Measurements from ENCODE around the gene ADD3.

Gene ADD3

GRCh38 chr10:110163192-110163773 lies 155.5 kb downstream of the ADD3 start:
- DNase-seq (ENCODE audit: low read depth in 2 of 2) = no peak
- TF ChIP-seq, protein P1, sequence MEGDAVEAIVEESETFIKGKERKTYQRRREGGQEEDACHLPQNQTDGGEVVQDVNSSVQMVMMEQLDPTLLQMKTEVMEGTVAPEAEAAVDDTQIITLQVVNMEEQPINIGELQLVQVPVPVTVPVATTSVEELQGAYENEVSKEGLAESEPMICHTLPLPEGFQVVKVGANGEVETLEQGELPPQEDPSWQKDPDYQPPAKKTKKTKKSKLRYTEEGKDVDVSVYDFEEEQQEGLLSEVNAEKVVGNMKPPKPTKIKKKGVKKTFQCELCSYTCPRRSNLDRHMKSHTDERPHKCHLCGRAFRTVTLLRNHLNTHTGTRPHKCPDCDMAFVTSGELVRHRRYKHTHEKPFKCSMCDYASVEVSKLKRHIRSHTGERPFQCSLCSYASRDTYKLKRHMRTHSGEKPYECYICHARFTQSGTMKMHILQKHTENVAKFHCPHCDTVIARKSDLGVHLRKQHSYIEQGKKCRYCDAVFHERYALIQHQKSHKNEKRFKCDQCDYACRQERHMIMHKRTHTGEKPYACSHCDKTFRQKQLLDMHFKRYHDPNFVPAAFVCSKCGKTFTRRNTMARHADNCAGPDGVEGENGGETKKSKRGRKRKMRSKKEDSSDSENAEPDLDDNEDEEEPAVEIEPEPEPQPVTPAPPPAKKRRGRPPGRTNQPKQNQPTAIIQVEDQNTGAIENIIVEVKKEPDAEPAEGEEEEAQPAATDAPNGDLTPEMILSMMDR (IDR thresholded peaks at IDR 0.05; ENCODE audit: low read depth, low read length) = no peak
- H3K4me3 ChIP-seq (replicated peaks in 1 of 2; ENCODE audit: low read depth in 2 of 2, low read length in 2 of 2) = no peak overlapping the region

DNA sequence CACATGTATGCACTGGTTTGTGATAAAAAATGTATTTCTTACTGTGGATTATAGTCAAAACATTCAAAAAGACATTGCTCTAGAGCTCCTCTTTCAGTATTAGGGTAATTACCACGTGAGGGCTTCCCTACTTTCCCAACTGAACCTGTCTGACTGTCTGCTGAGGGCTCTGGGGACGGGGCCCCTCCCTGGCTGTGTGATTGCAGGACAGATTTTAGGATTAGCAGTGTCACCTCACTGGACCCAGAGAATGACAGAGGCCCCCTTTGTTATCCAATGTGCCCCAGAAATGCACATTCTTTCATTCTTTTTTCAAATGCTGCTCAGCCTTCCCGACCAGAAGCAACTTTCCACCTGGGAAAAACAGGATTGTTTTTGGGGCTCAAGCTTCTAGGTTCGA lies 156.1 kb downstream of the ADD3 start:
- no peak overlapping the region for H3K4me3 ChIP-seq (replicated peaks in 1 of 2; ENCODE audit: low read depth in 2 of 2, low read length in 2 of 2)
- no peak for DNase-seq (ENCODE audit: low read depth in 2 of 2)
- TF ChIP-seq, protein P1 (IDR thresholded peaks at IDR 0.05; ENCODE audit: low read depth, low read length) = no peak

DNA sequence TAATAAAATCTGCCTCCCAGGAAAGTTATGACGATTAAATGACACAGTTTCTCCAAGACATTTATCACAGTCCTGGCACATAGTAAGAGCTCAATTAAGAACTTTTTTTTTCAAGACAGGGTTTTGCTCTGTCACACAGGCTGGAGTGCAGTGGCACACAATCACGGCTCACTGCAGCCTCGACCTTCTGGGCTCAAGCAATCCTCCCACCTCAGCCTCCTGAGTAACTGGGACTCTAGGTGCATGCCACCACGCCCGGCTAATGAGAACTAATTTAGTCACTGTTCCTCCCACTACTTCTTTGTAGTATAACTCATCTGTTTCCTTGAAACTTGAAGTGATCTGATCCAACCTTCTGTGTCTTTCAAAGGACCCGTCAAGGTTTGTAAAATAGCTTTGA lies 157.5 kb downstream of the ADD3 start:
- no peak overlapping the region for H3K4me3 ChIP-seq (replicated peaks in 1 of 2; ENCODE audit: low read depth in 2 of 2, low read length in 2 of 2)
- no peak for DNase-seq (ENCODE audit: low read depth in 2 of 2)
- TF ChIP-seq, protein P1 (IDR thresholded peaks at IDR 0.05; ENCODE audit: low read depth, low read length) = no peak

DNA sequence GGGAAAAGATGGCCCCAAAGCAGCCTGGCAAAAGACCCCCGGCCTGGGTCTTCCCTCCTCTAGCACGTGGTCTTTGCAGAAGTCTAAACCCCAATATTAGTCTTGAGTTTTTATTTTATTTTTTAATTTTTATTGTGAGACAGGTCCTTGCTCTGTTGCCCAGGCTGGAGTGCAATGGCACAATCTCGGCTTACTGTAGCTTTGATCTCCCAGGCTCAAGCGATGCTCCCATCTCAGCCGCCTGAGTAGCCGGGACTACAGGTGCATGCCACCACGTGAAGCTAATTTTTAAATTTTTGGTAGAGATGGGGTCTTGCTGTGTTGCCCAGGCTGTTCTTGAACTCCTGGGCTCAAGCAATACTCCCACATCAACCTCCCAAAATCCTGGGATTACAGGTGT lies 159.4 kb downstream of the ADD3 start:
- no peak overlapping the region for H3K4me3 ChIP-seq (replicated peaks in 1 of 2; ENCODE audit: low read depth in 2 of 2, low read length in 2 of 2)
- TF ChIP-seq, protein P1 (IDR thresholded peaks at IDR 0.05; ENCODE audit: low read depth, low read length) = no peak
- DNase-seq (ENCODE audit: low read depth in 2 of 2) = no peak

DNA sequence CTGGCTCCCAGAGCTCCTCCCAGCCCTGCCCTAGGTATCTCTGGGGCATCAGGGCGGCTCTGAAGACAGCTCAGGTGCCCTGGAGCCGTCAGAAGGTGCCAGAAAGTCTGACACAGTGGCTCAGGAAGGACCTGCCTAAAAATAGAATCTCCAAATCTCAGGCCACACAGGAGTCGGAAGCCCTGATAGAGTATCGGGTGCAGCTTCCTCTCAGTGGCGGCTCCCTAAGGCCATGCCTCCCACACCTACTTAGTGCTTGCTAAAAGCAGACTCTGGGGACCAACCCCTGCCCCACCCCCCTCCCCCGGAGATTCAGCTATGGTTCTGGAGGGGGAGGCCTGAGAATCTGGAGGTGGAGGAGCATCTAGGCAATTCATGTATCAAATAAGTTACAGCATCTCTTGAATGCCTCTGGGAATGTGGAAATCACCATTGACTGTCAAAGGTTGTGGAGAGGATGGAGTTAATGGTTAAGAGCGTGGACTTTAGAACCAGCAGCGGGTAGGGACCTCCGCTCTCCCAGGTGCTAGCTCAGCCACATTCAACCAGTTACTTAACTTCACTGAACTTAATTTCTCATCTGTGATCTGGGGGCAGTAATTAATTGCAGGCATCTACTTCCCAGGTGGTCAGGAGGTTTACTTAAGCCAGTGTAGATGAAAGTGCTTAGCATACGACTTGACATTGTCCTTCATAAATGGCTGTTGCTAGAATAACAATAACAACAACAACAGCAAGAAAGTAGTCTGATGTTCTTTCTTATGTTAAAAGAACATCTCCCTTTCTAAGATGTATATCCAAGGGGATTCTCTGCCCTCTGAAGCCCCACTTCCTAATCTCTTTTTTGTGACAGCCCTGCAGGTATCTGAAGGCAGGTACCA lies 161.1 kb downstream of the ADD3 start:
- DNase-seq (ENCODE audit: low read depth in 2 of 2) = no peak
- TF ChIP-seq, protein P1 (IDR thresholded peaks at IDR 0.05; ENCODE audit: low read depth, low read length) = no peak

DNA sequence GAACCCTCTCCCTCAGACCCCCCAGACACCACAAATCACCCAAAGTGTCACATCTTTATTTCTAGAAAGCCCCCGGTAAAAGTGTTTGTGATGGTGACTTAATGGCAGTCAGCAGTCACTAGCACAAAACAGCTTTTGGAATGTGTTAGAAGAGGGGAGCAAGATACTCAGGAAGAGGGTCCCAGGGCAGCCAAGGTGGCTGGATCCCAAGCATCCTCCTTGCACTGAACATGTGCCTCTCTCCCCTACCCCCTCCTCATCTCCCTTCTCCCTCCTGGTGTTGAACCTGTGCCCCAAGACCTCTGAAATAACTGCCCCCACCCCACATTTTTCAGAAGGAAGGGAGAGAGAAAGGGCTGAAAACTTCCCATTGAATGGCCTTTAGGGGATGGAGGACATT lies 161.8 kb downstream of the ADD3 start:
- H3K4me3 ChIP-seq (replicated peaks in 1 of 2; ENCODE audit: low read depth in 2 of 2, low read length in 2 of 2) = no peak overlapping the region
- no peak for DNase-seq (ENCODE audit: low read depth in 2 of 2)
- TF ChIP-seq, protein P1 (IDR thresholded peaks at IDR 0.05; ENCODE audit: low read depth, low read length) = no peak

More for the DNA sequence above, 161.1 kb downstream of the ADD3 start:
- H3K4me3 ChIP-seq (replicated peaks in 1 of 2; ENCODE audit: low read depth in 2 of 2, low read length in 2 of 2) = no peak overlapping the region

Measured in cardiac fibroblast (primary cell).